Measurements from ENCODE around the gene MEI1.
"Not testable (repeated sequence)": the region's sequence is repeated elsewhere in the genome, so short reads cannot be mapped to it uniquely, and the experiment has no call there.

DNA sequence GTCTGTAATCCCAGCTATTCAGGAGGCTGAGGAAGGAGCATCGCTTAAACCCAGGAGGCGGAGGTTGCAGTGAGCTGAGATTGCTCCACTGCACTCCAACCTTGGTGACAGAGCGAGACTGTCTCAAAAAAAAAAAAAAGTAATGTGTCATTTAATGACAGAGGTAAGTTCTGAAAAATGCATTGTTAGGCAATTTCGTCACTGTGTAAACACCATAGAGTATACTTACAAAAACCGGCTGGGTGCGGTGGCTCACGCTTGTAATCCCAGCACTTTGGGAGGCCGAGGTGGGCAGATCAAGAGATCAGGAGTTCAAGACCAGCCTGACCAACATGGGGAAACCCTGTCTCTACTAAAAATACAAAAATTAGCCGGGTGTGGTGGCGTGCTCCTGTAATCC is 27.2 kb upstream of the MEI1 start:
- TF ChIP-seq, protein P1, sequence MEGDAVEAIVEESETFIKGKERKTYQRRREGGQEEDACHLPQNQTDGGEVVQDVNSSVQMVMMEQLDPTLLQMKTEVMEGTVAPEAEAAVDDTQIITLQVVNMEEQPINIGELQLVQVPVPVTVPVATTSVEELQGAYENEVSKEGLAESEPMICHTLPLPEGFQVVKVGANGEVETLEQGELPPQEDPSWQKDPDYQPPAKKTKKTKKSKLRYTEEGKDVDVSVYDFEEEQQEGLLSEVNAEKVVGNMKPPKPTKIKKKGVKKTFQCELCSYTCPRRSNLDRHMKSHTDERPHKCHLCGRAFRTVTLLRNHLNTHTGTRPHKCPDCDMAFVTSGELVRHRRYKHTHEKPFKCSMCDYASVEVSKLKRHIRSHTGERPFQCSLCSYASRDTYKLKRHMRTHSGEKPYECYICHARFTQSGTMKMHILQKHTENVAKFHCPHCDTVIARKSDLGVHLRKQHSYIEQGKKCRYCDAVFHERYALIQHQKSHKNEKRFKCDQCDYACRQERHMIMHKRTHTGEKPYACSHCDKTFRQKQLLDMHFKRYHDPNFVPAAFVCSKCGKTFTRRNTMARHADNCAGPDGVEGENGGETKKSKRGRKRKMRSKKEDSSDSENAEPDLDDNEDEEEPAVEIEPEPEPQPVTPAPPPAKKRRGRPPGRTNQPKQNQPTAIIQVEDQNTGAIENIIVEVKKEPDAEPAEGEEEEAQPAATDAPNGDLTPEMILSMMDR (IDR thresholded peaks at IDR 0.05; ENCODE audit: poor library complexity, severe bottlenecking), result not testable (repeated sequence)
- TF ChIP-seq RAD21 (conservative IDR thresholded peaks at IDR 0.05), result not testable (repeated sequence)
